Endodermal cell (in vitro differentiated cells): ENCODE results near the gene ATF2. TPM values are rescaled to one million over a fixed set of nuclear protein-coding genes. Genes with fewer than 3 reads are reported as not detected.

Experiments
- DNase-seq: peaks from one replicate; pipeline ENCODE4 v3.0.0-alpha.2; 2017
- H3K27ac ChIP-seq: 2 replicates; pipeline ENCODE4 v1.5.1; 2013; ENCODE audit warnings: mild to moderate bottlenecking, low read depth, low read length, moderate library complexity
- H3K27me3 ChIP-seq: 2 replicates; pipeline ENCODE4 v1.6.1; 2013; ENCODE audit warnings: mild to moderate bottlenecking, low read length, moderate library complexity; ENCODE audit not compliant: insufficient read depth, control insufficient read depth, poor library complexity, severe bottlenecking
- H3K36me3 ChIP-seq: 2 replicates; pipeline ENCODE4 v1.7.0; 2013; ENCODE audit warnings: mild to moderate bottlenecking, low read length, moderate library complexity; ENCODE audit not compliant: control insufficient read depth, insufficient read depth
- H3K4me1 ChIP-seq: one replicate; pipeline ENCODE4 v1.7.0; 2013; ENCODE audit warnings: low read length; ENCODE audit not compliant: control insufficient read depth, insufficient read depth
- H3K4me3 ChIP-seq: 2 replicates; pipeline ENCODE4 v1.5.1; 2013; ENCODE audit warnings: mild to moderate bottlenecking, low read length, moderate library complexity
- H3K9ac ChIP-seq: 2 replicates; pipeline ENCODE4 v1.6.1; 2013; ENCODE audit warnings: mild to moderate bottlenecking, low read length, moderate library complexity; ENCODE audit not compliant: poor library complexity, severe bottlenecking; ENCODE audit errors: extremely low read depth
- H3K9me3 ChIP-seq: 2 replicates; pipeline ENCODE4 v1.6.1; 2013; ENCODE audit warnings: mild to moderate bottlenecking, low read length, moderate library complexity; ENCODE audit not compliant: control insufficient read depth
- H3K27ac Mint-ChIP-seq: 2 replicates; pipeline ENCODE4 v1.8.0; 2020; ENCODE audit warnings: mixed read lengths
- H3K27me3 Mint-ChIP-seq: 2 replicates; pipeline ENCODE4 v1.8.0; 2021; ENCODE audit warnings: mild to moderate bottlenecking, mixed read lengths; ENCODE audit not compliant: insufficient read depth
- H3K36me3 Mint-ChIP-seq: 2 replicates; pipeline ENCODE4 v1.8.0; 2020; ENCODE audit warnings: low read depth, mixed read lengths
- H3K4me1 Mint-ChIP-seq: 2 replicates; pipeline ENCODE4 v1.8.0; 2020; ENCODE audit warnings: mixed read lengths
- H3K4me3 Mint-ChIP-seq: 2 replicates; pipeline ENCODE4 v1.8.0; 2020; ENCODE audit warnings: mild to moderate bottlenecking, moderate library complexity, mixed read lengths
- H3K9me3 Mint-ChIP-seq: 2 replicates; pipeline ENCODE4 v1.8.0; 2020; ENCODE audit warnings: mild to moderate bottlenecking, mixed read lengths
- WGBS, 2 experiments: methylation state at CpG; one replicate each; pipeline versions ENCODE4 v1.1.5 to v1.1.7; 2013; ENCODE audit warnings: missing lambda C conversion rate in 2 of 2, mixed read lengths in 1 of 2; ENCODE audit not compliant: insufficient coverage in 1 of 2, insufficient read length in 1 of 2; 5-methylcytosine and 5-hydroxymethylcytosine counted together
- total RNA-seq, 2 donors: library from RNA; stranded (reverse); fragmentation: NEBNext Ultra II Directional in 1 of 2; extraction: Animal tissue kit (Norgen Biotek cat#: 25700) in 1 of 2; gene quantifications; 2 replicates in 1 of 2; 3 replicates in 1 of 2; pipeline ENCODE4 v1.2.1, GENCODE V29; 2021
- TF ChIP-seq, protein P1 (sequence below): fragments of 200-600 bp; sonication (generic); conservative IDR thresholded peaks from 2 replicates; pipeline ENCODE4 v1.5.0; 2021; ENCODE audit warnings: antibody characterized with exemption, mild to moderate bottlenecking

ATF2 gene
- total RNA-seq, 2 donors from 2014 or later: 53.0 to 56.0 TPM

DNA sequence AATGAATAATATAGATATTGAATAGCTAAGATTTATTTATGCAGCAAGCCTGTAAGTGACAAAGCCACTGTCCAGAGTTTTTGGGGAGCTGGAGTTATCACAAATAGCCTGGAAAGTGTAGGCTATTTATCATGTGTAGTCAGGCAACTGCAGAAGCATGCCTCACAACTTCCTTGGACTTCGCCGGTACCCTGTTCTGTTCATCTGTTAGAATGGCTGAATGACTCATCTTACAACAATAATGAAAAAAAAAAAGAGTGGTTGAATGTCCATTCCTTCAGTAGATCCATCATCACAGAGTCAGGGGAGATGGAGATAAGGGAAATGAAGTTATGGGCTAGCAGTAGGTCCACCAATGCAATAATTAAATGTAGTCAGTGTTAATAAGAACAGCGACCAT lies 37.5 kb upstream of the ATF2 start:
- H3K27ac ChIP-seq: no peak overlapping the region
- H3K4me3 ChIP-seq: no peak overlapping the region
- no peaks in the 10 kb centered on the region for H3K9me3 Mint-ChIP-seq
- peaks cover 1% of the 10 kb centered on the region for H3K9me3 ChIP-seq
- H3K9ac ChIP-seq: no peak overlapping the region
- H3K27me3 ChIP-seq: no peaks in the 10 kb centered on the region
- no peak overlapping the region for H3K4me3 Mint-ChIP-seq
- DNase-seq: no peak
- H3K4me1 ChIP-seq: no peaks in the 10 kb centered on the region
- H3K36me3 ChIP-seq: no peaks in the 10 kb centered on the region
- TF ChIP-seq, protein P1, sequence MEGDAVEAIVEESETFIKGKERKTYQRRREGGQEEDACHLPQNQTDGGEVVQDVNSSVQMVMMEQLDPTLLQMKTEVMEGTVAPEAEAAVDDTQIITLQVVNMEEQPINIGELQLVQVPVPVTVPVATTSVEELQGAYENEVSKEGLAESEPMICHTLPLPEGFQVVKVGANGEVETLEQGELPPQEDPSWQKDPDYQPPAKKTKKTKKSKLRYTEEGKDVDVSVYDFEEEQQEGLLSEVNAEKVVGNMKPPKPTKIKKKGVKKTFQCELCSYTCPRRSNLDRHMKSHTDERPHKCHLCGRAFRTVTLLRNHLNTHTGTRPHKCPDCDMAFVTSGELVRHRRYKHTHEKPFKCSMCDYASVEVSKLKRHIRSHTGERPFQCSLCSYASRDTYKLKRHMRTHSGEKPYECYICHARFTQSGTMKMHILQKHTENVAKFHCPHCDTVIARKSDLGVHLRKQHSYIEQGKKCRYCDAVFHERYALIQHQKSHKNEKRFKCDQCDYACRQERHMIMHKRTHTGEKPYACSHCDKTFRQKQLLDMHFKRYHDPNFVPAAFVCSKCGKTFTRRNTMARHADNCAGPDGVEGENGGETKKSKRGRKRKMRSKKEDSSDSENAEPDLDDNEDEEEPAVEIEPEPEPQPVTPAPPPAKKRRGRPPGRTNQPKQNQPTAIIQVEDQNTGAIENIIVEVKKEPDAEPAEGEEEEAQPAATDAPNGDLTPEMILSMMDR: no peak
- H3K27ac Mint-ChIP-seq: no peak overlapping the region
- peaks cover 14% of the 10 kb centered on the region for H3K4me1 Mint-ChIP-seq
- H3K27me3 Mint-ChIP-seq: peaks cover 7% of the 10 kb centered on the region
- H3K36me3 Mint-ChIP-seq: no peaks in the 10 kb centered on the region
- WGBS, 2 experiments: 80 to 93% methylated on average over 2 of the region's 3 CpGs

DNA sequence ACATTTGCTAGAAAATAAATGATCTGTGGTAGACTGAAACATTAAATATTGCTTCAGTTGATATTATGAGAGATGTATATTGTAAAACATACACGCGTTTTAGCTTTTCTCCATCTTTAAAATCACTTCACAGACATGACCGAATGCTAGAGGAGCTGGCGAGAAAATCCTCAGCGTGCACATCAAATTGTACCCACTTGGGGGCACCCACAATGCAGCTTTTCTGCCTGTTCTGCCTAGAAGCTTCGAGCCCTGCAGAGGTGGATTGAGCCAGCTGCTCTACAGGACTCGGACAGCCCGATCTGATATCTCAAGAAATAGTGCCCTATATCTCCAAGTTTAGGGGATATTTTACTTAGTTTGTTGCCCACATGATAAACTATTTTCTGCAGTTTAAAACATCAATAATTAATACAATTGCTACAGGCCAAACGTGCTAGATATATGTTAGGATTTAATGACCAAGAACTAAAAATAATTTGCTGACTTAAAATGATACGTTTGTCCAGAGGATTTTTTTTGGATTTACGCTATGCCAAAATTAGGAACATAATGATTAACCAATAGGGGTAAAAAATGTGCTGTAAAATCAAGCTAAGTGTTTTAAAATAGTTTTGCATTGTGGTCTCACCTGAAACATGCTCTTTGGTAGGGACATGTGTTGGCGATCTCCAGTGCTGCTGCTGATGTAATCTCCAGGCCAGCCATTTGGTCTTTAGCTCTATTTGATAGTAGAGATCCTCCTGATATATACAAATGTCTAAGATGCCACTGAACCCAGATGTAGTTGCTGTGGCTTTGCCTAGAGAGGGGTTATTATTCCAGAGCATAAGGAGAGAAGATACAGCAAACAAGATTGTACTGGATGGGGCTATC lies 35.9 kb upstream of the ATF2 start:
- WGBS, 2 experiments: 55 to 57% methylated on average over 5 to 12 of the region's 12 CpGs
- Histone ChIP-seq H3K4me1 (no peaks in the 10 kb centered on the region), H3K27ac (no peak overlapping the region), H3K9me3 (peaks cover 6% of the 10 kb centered on the region), H3K36me3 (no peaks in the 10 kb centered on the region), H3K9ac (no peak overlapping the region), H3K4me3 (no peak overlapping the region), H3K27me3 (no peaks in the 10 kb centered on the region)
- Mint-ChIP-seq H3K4me3 (no peak overlapping the region), H3K36me3 (peaks cover 2% of the 10 kb centered on the region), H3K9me3 (peaks cover 10% of the 10 kb centered on the region), H3K4me1 (peaks cover 14% of the 10 kb centered on the region), H3K27me3 (peaks cover 7% of the 10 kb centered on the region), H3K27ac (no peak overlapping the region)
- DNase-seq: peak; percentile 89
- TF ChIP-seq, protein P1: peak; percentile 84

DNA sequence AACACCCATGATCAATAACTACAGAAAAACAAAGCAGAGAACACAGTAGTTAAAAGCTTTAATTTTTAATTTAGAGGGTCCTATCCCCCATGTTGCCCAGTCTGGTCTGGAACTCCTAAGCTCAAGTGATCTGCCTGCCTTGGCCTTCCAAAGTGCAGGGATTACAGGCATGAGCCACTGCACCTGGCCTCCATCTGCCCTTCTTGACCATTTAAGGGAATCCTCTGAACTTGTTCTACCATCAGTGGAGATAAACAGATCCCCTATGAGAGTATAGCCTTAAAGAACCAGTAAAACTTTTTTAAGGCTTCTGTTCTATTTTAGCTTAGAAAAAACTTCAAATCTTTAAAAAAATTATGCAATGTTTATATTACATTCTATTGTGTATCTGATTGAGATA lies 27.0 kb upstream of the ATF2 start:
- peaks cover 8% of the 10 kb centered on the region for H3K27me3 Mint-ChIP-seq
- H3K27ac Mint-ChIP-seq: no peak overlapping the region
- Histone ChIP-seq H3K27me3 (no peaks in the 10 kb centered on the region), H3K4me1 (no peaks in the 10 kb centered on the region), H3K36me3 (no peaks in the 10 kb centered on the region), H3K9me3 (no peaks in the 10 kb centered on the region), H3K27ac (no peak overlapping the region), H3K9ac (no peak overlapping the region), H3K4me3 (no peak overlapping the region)
- H3K4me3 Mint-ChIP-seq: no peak overlapping the region
- no peak for DNase-seq
- H3K36me3 Mint-ChIP-seq: peaks cover 2% of the 10 kb centered on the region
- TF ChIP-seq, protein P1: no peak
- H3K9me3 Mint-ChIP-seq: peaks cover 20% of the 10 kb centered on the region
- H3K4me1 Mint-ChIP-seq: no peaks in the 10 kb centered on the region
